Activated gamma-delta T cell treated with anti-CD3 and anti-CD28 coated beads, Interleukin-2, amount 50 U/mL, for 16 hours (primary cell): ENCODE data around the gene SLC43A1.
A peak's percentile ranks its signal among the peaks of the same experiment; 100 is the strongest.

ENCODE experiments used
- DNase-seq: peaks from one replicate; pipeline ENCODE4 v3.0.0-alpha.2; 2020; ENCODE audit warnings: low read depth

Gene SLC43A1

GRCh38 chr11:57527056-57527631, 11.6 kb upstream of the SLC43A1 start:
- peak; percentile 57 for DNase-seq

- DNase-seq: no peak
Measured at GRCh38 chr11:57523419-57523818, 7.9 kb upstream of the SLC43A1 start.

- no peak for DNase-seq
Measured at GRCh38 chr11:57521116-57521515, 5.6 kb upstream of the SLC43A1 start.

- no peak for DNase-seq
Measured at GRCh38 chr11:57516061-57516443, 550 bp upstream of the SLC43A1 start.

GRCh38 chr11:57514538-57515331, 767 bp downstream of the SLC43A1 start:
- no peak for DNase-seq

GRCh38 chr11:57513911-57514537, 1.5 kb downstream of the SLC43A1 start:
- DNase-seq: no peak

- no peak for DNase-seq
Measured at GRCh38 chr11:57513452-57513795, 2.1 kb downstream of the SLC43A1 start.

GRCh38 chr11:57512646-57513451, 2.7 kb downstream of the SLC43A1 start:
- DNase-seq: no peak

- DNase-seq: no peak
Measured at GRCh38 chr11:57511741-57512430, 3.6 kb downstream of the SLC43A1 start.

GRCh38 chr11:57508341-57509170, 6.9 kb downstream of the SLC43A1 start:
- no peak for DNase-seq

GRCh38 chr11:57506522-57506921, 9.0 kb downstream of the SLC43A1 start:
- DNase-seq: no peak

GRCh38 chr11:57504511-57504910, 11.0 kb downstream of the SLC43A1 start:
- no peak for DNase-seq

- no peak for DNase-seq
Measured at GRCh38 chr11:57502870-57503269, 12.6 kb downstream of the SLC43A1 start.

- DNase-seq: no peak
Measured at GRCh38 chr11:57502376-57502775, 13.1 kb downstream of the SLC43A1 start.

- no peak for DNase-seq
Measured at GRCh38 chr11:57501953-57502352, 13.5 kb downstream of the SLC43A1 start.

GRCh38 chr11:57500926-57501325, 14.6 kb downstream of the SLC43A1 start:
- DNase-seq: no peak

GRCh38 chr11:57500515-57500914, 15.0 kb downstream of the SLC43A1 start:
- no peak for DNase-seq

GRCh38 chr11:57499983-57500461, 15.5 kb downstream of the SLC43A1 start:
- DNase-seq: no peak

GRCh38 chr11:57499413-57499982, 16.0 kb downstream of the SLC43A1 start:
- DNase-seq: no peak

GRCh38 chr11:57498540-57498939, 17.0 kb downstream of the SLC43A1 start:
- no peak for DNase-seq
